HL-60/S4 (cell line): ENCODE results near the gene TRIM24.
"Not testable (repeated sequence)": the region's sequence is repeated elsewhere in the genome, so short reads cannot be mapped to it uniquely, and the experiment has no call there.

Experiments
- in situ Hi-C: fragments of 300-500 bp; cut with MboI; formaldehyde crosslinking; loops from 2 replicates; pipeline ENCODE4 v1.14.3; 2022; ENCODE audit warnings: low sequenced_read_pairs

TRIM24 gene

GRCh38 chr7:138491612-138492386 lies 31.7 kb downstream of the TRIM24 start:
- in situ Hi-C loops, result no loop called here

- in situ Hi-C loops, result no loop called here
Observed at GRCh38 chr7:138492423-138492822, 32.4 kb downstream of the TRIM24 start.

- in situ Hi-C loops, result no loop called here
Observed at GRCh38 chr7:138493535-138493934, 33.5 kb downstream of the TRIM24 start.

DNA sequence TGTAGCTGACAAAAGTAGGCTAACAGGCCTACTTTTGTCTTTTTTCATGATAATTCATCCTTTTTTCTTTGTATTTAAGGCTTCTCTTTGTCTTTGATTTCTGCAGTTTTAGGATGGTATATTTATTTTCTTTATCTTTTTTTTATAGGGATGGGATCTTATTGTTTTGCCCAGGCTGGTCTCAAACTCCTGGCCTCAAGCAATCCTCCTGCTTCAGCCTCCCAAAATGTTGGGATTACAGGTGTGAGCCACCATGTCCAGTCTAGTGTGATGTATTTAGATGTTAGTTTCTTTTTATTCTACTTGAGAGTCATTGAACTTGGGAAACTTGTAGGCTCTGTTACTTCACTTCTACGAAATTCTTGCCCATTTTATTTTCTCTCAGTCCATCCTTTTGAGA lies 35.4 kb downstream of the TRIM24 start:
- in situ Hi-C loops, result no loop called here

DNA sequence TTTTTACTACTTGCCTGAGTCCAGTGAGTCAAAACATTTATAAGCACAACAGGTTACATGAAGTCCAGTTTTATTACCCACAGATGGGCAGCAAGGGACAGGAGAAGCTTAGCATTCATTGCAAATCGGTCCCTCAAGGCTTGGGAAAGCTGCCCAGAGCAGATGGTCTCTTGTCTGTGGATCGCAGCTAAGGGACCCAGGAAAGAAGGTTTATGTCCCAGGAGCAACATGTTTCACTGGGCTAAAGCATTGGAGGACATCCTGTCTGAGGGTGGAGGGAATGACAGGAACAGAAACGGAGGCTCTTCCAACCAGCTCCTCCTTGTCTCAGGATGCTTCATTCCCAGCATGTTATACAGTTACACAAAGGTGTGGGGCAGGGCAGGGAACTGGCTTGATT lies 39.3 kb downstream of the TRIM24 start:
- in situ Hi-C loops, result no loop called here

DNA sequence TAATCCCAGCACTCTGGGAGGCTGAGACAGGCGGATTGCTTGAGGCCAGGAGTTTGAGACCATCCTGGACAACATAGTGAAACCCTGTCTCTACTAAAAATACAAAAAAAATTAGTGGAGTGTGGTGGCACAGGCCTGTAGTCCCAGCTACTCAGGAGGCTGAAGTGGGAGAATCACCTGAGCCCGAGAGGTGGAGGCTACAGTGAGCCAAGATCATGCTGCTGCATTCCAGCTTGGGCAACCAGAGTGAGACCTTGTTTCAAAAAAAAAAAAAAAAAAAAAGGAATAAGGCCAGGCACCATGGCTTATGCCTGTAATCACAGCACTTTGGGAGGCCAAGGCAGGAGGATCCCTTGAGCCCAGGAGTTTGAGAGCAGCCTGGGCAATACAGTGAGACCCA lies 40.2 kb downstream of the TRIM24 start:
- in situ Hi-C loops, result not testable (repeated sequence)

DNA sequence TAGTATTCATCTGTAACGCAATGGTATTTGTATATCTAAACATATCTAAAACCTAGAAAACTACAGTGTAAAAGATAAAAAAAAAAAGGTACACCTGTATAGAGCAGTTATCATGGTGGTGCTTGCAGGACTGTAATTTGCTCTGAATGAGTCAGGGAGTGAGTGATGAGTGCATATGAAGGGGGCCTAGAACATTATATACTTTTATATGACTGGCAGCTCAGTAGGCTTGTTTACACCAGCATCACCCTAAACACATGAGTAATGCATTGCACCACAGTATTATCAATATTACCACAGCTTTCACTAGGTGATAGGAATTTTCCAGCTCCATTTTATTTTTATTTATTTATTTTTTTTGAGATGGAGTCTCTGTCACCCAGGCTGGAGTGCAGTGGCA lies 40.8 kb downstream of the TRIM24 start:
- in situ Hi-C loops, result no loop called here

GRCh38 chr7:138502023-138502767 lies 42.1 kb downstream of the TRIM24 start:
- in situ Hi-C loops, result no loop called here

DNA sequence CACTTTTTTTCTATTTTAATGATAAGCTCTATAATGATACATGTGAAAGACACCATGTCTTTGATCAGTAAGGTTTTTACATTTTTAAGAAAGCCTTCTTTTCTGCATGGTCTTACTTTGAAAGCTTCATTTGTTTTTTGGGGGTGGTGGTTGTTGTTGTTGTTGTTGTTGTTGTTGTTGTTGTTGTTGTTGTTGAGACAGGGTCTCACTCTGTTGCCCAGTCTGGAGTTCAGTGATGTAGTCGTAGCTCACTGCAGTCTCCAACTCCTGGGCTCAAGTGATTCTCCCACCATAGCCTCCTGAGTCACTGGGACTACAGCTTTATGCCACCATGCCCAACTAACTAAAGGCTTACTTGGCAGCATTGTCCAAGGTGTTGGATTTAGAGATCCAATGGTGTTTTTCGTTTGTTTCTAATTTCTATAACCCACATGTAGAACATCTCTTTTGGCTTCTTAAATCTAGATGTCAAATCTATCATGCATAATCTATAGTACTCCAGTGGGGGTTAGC lies 45.4 kb downstream of the TRIM24 start:
- in situ Hi-C loops, result no loop called here

DNA sequence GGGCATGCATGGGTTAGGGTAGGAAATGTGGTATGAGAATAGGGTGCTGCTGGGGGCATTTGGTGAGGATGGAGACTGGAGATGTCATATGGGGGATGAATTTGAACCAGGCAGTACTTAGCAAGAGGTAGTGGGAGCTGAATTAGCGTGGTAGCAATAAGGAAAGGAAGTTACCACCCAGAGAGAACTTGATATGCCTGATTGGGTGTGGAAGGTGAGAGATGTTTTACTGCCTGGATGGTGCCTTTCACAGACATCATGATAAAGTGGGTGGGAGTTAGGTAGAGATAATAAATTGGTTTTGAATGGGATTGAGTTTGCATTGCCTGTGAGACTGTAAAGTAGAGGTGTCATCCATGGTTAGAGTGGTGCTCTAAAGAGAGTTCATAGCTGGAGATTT lies 46.7 kb downstream of the TRIM24 start:
- in situ Hi-C loops, result no loop called here

GRCh38 chr7:138510003-138510402 lies 49.9 kb downstream of the TRIM24 start:
- in situ Hi-C loops, result no loop called here

- in situ Hi-C loops, result no loop called here
Observed at GRCh38 chr7:138512092-138512858, 52.2 kb downstream of the TRIM24 start.

DNA sequence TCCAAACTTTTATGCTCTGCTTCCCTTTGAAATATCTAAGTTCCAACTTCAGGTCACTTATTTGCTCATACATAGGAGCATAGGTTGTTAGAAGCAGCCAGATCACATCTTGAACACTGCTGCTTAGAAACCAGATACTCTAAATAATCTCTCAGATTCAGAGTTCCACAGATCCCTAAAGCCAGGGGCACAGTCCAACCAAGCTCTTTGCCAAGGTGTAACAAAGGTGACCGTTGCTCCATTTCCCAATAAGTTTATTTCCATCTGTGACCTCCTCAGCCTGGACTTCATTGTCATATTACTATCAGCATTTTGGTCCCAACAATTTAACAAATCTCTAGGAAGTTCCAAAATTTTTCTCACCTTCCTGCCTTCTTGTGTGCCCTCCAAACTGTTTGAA lies 52.8 kb downstream of the TRIM24 start:
- in situ Hi-C loops, result no loop called here

- in situ Hi-C loops, result no loop called here
Observed at GRCh38 chr7:138513344-138513871, 53.3 kb downstream of the TRIM24 start.

DNA sequence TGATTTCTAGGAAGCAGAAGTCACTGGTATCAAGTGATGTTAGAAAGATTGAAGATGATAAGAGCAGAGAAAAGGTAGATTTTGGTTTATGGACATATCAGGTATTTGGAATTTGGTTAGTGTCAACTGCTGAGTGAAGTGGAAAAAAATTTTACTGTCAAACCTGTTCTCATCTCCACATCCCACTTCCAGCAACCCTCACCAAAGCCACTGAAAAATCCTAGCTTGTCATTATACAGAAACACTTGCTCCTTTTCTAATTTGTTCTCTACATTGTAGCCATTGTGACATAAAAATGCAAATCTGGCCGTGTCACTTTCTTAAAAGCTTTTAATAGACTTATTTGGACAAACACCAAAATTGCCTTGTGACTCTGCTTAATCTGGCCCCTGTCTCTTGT lies 54.0 kb downstream of the TRIM24 start:
- in situ Hi-C loops, result no loop called here

GRCh38 chr7:138515001-138515528 lies 55.0 kb downstream of the TRIM24 start:
- in situ Hi-C loops, result no loop called here

- in situ Hi-C loops, result no loop called here
Observed at GRCh38 chr7:138519061-138519798, 59.2 kb downstream of the TRIM24 start.

GRCh38 chr7:138520742-138521141 lies 60.7 kb downstream of the TRIM24 start:
- in situ Hi-C loops, result no loop called here

DNA sequence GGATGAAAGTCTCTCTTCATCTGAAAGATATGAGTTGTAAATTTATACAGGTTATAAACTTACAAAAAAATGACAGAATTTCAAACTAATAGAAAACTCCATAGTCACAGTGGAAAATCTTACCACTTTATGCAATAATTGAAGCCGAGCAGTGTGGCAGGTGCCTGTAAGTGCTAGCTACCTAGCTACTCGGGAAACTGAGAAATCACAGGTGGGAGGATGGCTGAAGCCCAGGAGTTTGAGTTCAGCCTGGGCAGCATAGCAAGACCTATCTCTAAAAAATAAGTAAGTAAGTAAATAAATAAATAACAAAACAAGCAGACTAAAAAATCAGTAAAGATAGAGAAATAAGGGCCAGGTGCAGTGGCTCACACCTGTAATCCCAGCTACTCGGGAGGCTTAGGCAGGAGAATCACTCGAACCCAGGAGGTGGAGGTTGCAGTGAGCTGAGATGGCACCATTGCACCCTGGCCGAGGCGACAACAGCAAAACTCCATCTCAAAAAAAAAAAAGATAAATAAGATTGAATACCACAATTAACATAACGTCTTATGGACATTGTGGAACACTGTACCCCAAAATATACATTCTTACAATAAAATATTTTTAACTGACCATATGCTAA lies 61.9 kb downstream of the TRIM24 start:
- in situ Hi-C loops, result no loop called here

- in situ Hi-C loops, result no loop called here
Observed at GRCh38 chr7:138524259-138524658, 64.2 kb downstream of the TRIM24 start.
